Tongue (tissue), 2 donors: ENCODE measurements around the gene CDHR2. TPM values are rescaled to one million over a fixed set of nuclear protein-coding genes. Genes with fewer than 3 reads are reported as not detected.

Source experiments
- DNase-seq: peaks from one replicate; pipeline ENCODE4 v3.0.0-alpha.2; 2015
- total RNA-seq: library from RNA; depleted of rRNA; stranded (reverse); fragments of >200 nt; gene quantifications from one replicate; pipeline ENCODE4 v1.2.3, GENCODE V29; 2014

Gene CDHR2
- total RNA-seq, 1 donor from 2014 or later = not detected

GRCh38 chr5:176620333-176620981 is 71.3 kb downstream of the CDHR2 start:
- no peak for DNase-seq

- peak; percentile 26 for DNase-seq
Measured at GRCh38 chr5:176621661-176622079, 72.5 kb downstream of the CDHR2 start.

GRCh38 chr5:176624142-176624541 is 75.0 kb downstream of the CDHR2 start:
- DNase-seq = no peak

- DNase-seq = no peak
Measured at GRCh38 chr5:176624938-176625337, 75.8 kb downstream of the CDHR2 start.

GRCh38 chr5:176625512-176625911 is 76.4 kb downstream of the CDHR2 start:
- DNase-seq = no peak

- no peak for DNase-seq
Measured at GRCh38 chr5:176625966-176626875, 77.1 kb downstream of the CDHR2 start.

GRCh38 chr5:176626876-176627236 is 77.7 kb downstream of the CDHR2 start:
- no peak for DNase-seq

- DNase-seq = no peak
Measured at GRCh38 chr5:176627582-176627981, 78.4 kb downstream of the CDHR2 start.

- DNase-seq = no peak
Measured at GRCh38 chr5:176628406-176629228, 79.5 kb downstream of the CDHR2 start.

GRCh38 chr5:176629317-176629852 is 80.2 kb downstream of the CDHR2 start:
- no peak for DNase-seq

GRCh38 chr5:176629853-176630680 is 80.9 kb downstream of the CDHR2 start, which contains the start of the genes EIF4E1B and SNCB:
TSS of gene EIF4E1B (plus strand) at chr5:176630675. CDS start at chr5:176642788, 12,113 bp downstream.
TSS of gene SNCB (minus strand) at chr5:176630534. CDS start at chr5:176629654, 880 bp downstream.
- peak; percentile 57 for DNase-seq

- no peak for DNase-seq
Measured at GRCh38 chr5:176630681-176631222, 81.6 kb downstream of the CDHR2 start.

- DNase-seq = no peak
Measured at GRCh38 chr5:176631383-176632200, 82.5 kb downstream of the CDHR2 start.

GRCh38 chr5:176632745-176633144 is 83.6 kb downstream of the CDHR2 start:
- DNase-seq = no peak

- no peak for DNase-seq
Measured at GRCh38 chr5:176633598-176633997, 84.5 kb downstream of the CDHR2 start.

- no peak for DNase-seq
Measured at GRCh38 chr5:176636426-176636825, 87.3 kb downstream of the CDHR2 start.

GRCh38 chr5:176637556-176637955 is 88.4 kb downstream of the CDHR2 start:
- no peak for DNase-seq

- no peak for DNase-seq
Measured at GRCh38 chr5:176638437-176638836, 89.3 kb downstream of the CDHR2 start.

GRCh38 chr5:176639208-176639607 is 90.1 kb downstream of the CDHR2 start:
- no peak for DNase-seq

GRCh38 chr5:176639981-176640380 is 90.8 kb downstream of the CDHR2 start:
- peak; percentile 81 for DNase-seq
